ENCODE measurements around the gene PPP2R5D.

PPP2R5D gene

GRCh38 chr6:43053545-43054205, 69.3 kb downstream of the PPP2R5D start, which contains the start of gene CUL7:
TSS of gene CUL7 (minus strand) at chr6:43053851. CDS start at chr6:43052788, 1,063 bp downstream.
- peak; percentile 78 to 85 for DNase-seq (ENCODE audit: low read depth in 1 of 2, low spot score in 1 of 2)

DNA sequence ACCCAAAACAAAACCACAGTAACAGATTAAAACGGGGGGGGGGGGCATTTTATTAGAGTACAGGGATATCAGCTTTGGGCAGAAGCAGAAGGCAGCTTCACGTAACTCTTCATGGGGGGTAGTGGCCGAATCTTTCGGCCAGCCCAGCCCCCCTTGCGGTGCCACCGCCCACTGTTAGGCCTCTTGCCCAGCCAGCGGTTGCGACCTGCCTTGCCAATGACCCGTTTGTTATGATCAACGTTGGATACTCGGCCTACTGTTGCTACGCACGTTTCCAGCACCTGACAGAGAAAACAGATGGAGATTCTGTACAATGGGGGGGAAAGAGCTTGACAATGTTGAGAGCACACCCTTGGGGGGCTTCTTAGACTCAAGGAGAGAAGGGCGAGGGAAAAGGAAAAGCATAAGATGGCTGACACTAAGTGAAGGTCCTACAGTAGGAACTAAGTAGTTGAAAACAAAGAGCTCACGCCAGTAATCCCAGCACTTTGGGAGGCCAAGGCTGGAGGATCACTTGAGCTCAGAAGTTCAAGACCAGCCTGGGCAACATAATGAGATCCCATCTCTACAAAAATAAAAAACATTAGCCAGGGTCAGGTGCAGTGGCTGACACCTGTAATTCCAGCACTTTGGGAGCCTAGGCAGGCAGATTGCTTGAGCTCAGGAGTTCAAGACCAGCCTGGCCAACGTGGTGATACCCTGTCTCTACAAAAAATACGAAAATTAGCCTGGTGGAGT, 70.0 kb downstream of the PPP2R5D start:
- no peak for DNase-seq (ENCODE audit: low read depth in 1 of 2, low spot score in 1 of 2)

DNA sequence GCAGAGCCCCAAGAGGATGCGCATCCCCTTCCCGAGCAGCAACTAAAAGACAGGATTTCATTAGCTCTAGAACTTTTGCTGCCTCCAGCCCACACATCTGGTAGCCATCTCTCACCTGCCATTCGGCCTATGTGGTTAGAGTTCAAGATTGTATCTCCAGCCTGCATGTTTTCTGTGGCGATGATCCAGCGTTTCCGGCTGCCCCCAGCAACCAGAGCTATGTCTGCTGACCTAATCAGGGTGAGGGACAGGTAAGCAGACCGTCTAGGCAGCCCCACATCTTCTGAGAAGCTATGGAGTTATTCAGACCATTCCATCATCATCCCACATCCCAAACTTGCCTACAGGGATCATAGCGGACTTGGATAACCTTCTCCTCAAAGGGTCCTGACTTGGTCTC, 71.6 kb downstream of the PPP2R5D start:
- DNase-seq (ENCODE audit: low read depth in 1 of 2, low spot score in 1 of 2), result no peak

GRCh38 chr6:43058531-43058930, 74.2 kb downstream of the PPP2R5D start:
- no peak for DNase-seq (ENCODE audit: low read depth in 1 of 2, low spot score in 1 of 2)

GRCh38 chr6:43059168-43060033, 75.0 kb downstream of the PPP2R5D start, which contains the start of the genes KLC4 and MRPL2:
TSS of gene KLC4 (plus strand) at chr6:43059631. CDS start at chr6:43061336, 1,705 bp downstream.
TSS of gene MRPL2 (minus strand) at chr6:43059434. CDS start at chr6:43059381, 53 bp downstream.
- DNase-seq (ENCODE audit: low read depth in 1 of 2, low spot score in 1 of 2), result peak; percentile 90 to 93

- no peak for DNase-seq (ENCODE audit: low read depth in 1 of 2, low spot score in 1 of 2)
Observed at GRCh38 chr6:43060034-43060754, 75.8 kb downstream of the PPP2R5D start.

GRCh38 chr6:43060755-43061633, 76.6 kb downstream of the PPP2R5D start:
- DNase-seq (ENCODE audit: low read depth in 1 of 2, low spot score in 1 of 2), result no peak

DNA sequence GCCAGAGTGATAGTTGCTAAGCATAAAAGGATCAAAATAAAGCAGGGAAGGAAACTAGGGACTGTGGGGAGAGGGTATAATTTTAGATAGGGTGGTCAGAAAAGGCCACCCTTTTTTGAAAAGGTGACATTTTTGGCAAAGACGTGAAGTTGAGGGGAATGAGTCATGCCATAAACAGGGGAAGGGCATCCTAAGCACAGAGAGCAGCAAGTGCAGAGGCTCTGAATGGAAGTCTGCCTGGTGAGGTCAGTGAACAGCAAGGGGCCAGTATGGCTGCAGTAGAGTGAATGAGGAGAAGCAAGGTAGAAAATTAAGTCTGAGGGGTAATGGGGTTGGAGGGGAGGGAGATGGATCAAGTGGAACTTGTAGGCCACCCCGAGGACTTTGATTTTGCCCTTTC, 77.5 kb downstream of the PPP2R5D start:
- DNase-seq (ENCODE audit: low read depth in 1 of 2, low spot score in 1 of 2), result no peak

Data from stimulated activated CD4-positive, alpha-beta T cell treated with anti-CD3 and anti-CD28 coated beads, Interleukin-15, amount 100 ng/mL, for 1 hour (primary cell).